Loucy (cell line): ENCODE results near the gene NDUFS1.

Experiments
- H2AFZ ChIP-seq: fragments of 200-600 bp; sonication (generic); 2 replicates; pipeline ENCODE4 v1.6.0; 2016; ENCODE audit warnings: antibody characterized with exemption, mild to moderate bottlenecking, low read length, moderate library complexity
- H3F3A ChIP-seq: fragments of 200-600 bp; 2 replicates; pipeline ENCODE4 v1.6.0; 2016; ENCODE audit warnings: antibody characterized with exemption, low read depth, mild to moderate bottlenecking
- H3K27me3 ChIP-seq: fragments of 200-600 bp; sonication (generic); 2 replicates; pipeline ENCODE4 v1.6.1; 2014; ENCODE audit warnings: low read length, mild to moderate bottlenecking; ENCODE audit not compliant: insufficient read depth, poor library complexity, severe bottlenecking
- H3K36me3 ChIP-seq: fragments of 200-600 bp; sonication (generic); 2 replicates; pipeline ENCODE4 v1.6.1; 2016; ENCODE audit warnings: low read length; ENCODE audit not compliant: insufficient read depth
- H3K4me1 ChIP-seq: fragments of 200-600 bp; sonication (generic); 2 replicates; pipeline ENCODE4 v1.5.1; 2014; ENCODE audit warnings: low read length, mild to moderate bottlenecking; ENCODE audit not compliant: insufficient read depth, poor library complexity, severe bottlenecking
- H3K4me2 ChIP-seq: fragments of 200-600 bp; sonication (generic); 2 replicates; pipeline ENCODE4 v1.6.0; 2014; ENCODE audit warnings: antibody characterized with exemption, low read length, low read depth, mild to moderate bottlenecking; ENCODE audit not compliant: poor library complexity, severe bottlenecking
- H3K4me3 ChIP-seq: fragments of 200-600 bp; sonication (generic); 2 replicates; pipeline ENCODE4 v1.5.1; 2014; ENCODE audit warnings: low read length, mild to moderate bottlenecking, mixed read lengths; ENCODE audit not compliant: poor library complexity, severe bottlenecking
- H3K79me2 ChIP-seq: fragments of 200-600 bp; sonication (generic); 2 replicates; pipeline ENCODE4 v1.6.1; 2014; ENCODE audit warnings: low read length; ENCODE audit not compliant: insufficient read depth
- H3K9ac ChIP-seq: fragments of 200-600 bp; sonication (generic); 2 replicates; pipeline ENCODE4 v1.6.0; 2014; ENCODE audit warnings: mild to moderate bottlenecking, low read depth, low read length, moderate library complexity; ENCODE audit not compliant: poor library complexity, severe bottlenecking
- H3K9me2 ChIP-seq: fragments of 200-600 bp; sonication (generic); replicated peaks from 2 replicates; pipeline ENCODE4 v1.6.1; 2016; ENCODE audit warnings: low read depth, low read length, mixed read lengths
- H3K9me3 ChIP-seq: fragments of 200-600 bp; sonication (generic); 2 replicates; pipeline ENCODE4 v1.6.1; 2014; ENCODE audit warnings: mild to moderate bottlenecking, antibody characterized with exemption, low read length, low read depth; ENCODE audit not compliant: insufficient read depth
- H4K20me1 ChIP-seq: fragments of 200-600 bp; sonication (generic); 2 replicates; pipeline ENCODE4 v1.6.0; 2014; ENCODE audit warnings: antibody characterized with exemption, low read length, mild to moderate bottlenecking; ENCODE audit not compliant: insufficient read depth, poor library complexity, severe bottlenecking
- EZH2phosphoT487 ChIP-seq: fragments of 200-600 bp; IDR thresholded peaks from 2 replicates; pipeline ENCODE4 v1.6.1; 2018; ENCODE audit warnings: antibody characterized with exemption, mild to moderate bottlenecking, moderate library complexity, borderline replicate concordance
- TF ChIP-seq, protein P1 (sequence below): fragments of 200-600 bp; sonication (generic); conservative IDR thresholded peaks from 2 replicates; pipeline ENCODE4 v1.5.1; 2014; ENCODE audit warnings: mild to moderate bottlenecking, antibody characterized with exemption, low read length

The NDUFS1 gene

DNA sequence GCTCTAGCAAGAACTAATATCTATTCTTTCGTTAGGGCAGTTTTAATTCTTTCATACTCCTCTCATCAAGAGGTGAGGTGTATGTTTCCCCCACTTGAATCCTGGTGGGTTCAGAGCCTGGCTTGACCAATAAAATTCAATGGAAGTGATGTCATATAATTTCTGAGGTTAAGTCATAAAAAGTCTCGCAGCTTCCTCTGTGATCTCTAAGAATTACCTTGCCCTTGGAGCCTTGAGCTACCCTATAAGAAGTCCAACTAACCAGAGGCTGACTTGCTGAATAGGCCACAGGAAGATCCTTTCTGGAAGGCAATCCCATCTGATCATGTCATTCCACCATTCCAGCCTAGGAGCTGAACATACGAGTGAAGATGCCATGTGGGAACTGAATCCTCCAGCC lies 47.1 kb downstream of the NDUFS1 start:
- Histone ChIP-seq H4K20me1 (no peaks in the 10 kb centered on the region), H3K27me3 (no peaks in the 10 kb centered on the region), H3K4me3 (no peak overlapping the region), H3F3A (no peaks in the 10 kb centered on the region), H3K4me1 (peaks cover 9% of the 10 kb centered on the region), H3K4me2 (no peak overlapping the region), H3K9ac (no peak overlapping the region), H3K9me2 (no peaks in the 10 kb centered on the region), H3K9me3 (no peaks in the 10 kb centered on the region; the same call in 1 of the 2 replicates), H2AFZ (no peak overlapping the region), H3K36me3 (no peaks in the 10 kb centered on the region), H3K79me2 (no peaks in the 10 kb centered on the region)
- TF ChIP-seq EZH2phosphoT487 = no peak
- TF ChIP-seq, protein P1, sequence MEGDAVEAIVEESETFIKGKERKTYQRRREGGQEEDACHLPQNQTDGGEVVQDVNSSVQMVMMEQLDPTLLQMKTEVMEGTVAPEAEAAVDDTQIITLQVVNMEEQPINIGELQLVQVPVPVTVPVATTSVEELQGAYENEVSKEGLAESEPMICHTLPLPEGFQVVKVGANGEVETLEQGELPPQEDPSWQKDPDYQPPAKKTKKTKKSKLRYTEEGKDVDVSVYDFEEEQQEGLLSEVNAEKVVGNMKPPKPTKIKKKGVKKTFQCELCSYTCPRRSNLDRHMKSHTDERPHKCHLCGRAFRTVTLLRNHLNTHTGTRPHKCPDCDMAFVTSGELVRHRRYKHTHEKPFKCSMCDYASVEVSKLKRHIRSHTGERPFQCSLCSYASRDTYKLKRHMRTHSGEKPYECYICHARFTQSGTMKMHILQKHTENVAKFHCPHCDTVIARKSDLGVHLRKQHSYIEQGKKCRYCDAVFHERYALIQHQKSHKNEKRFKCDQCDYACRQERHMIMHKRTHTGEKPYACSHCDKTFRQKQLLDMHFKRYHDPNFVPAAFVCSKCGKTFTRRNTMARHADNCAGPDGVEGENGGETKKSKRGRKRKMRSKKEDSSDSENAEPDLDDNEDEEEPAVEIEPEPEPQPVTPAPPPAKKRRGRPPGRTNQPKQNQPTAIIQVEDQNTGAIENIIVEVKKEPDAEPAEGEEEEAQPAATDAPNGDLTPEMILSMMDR = no peak

GRCh38 chr2:206108713-206109112 lies 50.5 kb downstream of the NDUFS1 start:
- no peaks in the 10 kb centered on the region for H4K20me1 ChIP-seq
- no peaks in the 10 kb centered on the region for H3F3A ChIP-seq
- H2AFZ ChIP-seq = no peak overlapping the region
- H3K4me1 ChIP-seq = peaks cover 9% of the 10 kb centered on the region
- TF ChIP-seq, protein P1 = no peak
- no peak for TF ChIP-seq EZH2phosphoT487
- H3K79me2 ChIP-seq = no peaks in the 10 kb centered on the region
- no peaks in the 10 kb centered on the region; the same call in 1 of the 2 replicates for H3K9me3 ChIP-seq
- H3K4me3 ChIP-seq = no peak overlapping the region
- H3K27me3 ChIP-seq = no peaks in the 10 kb centered on the region
- no peak overlapping the region for H3K4me2 ChIP-seq
- no peaks in the 10 kb centered on the region for H3K36me3 ChIP-seq
- H3K9ac ChIP-seq = no peak overlapping the region
- no peaks in the 10 kb centered on the region for H3K9me2 ChIP-seq

DNA sequence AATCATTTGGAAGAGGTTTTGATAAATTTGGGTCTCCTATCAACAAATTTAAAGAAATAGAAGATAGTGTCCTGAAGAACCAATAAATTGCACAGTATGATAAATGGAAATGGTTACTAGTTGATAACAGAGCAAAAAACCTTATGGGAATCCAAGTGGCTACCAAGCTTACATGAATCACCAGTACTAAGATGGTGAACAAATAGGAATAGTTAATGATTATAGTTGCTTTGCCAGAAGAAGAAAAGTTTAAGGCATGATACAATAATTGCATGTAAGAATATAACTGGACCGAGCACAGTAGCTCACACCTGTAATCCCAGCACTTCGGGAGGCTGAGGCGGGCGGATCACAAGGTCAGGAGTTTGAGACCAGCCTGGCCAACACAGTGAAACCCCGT lies 53.7 kb downstream of the NDUFS1 start:
- H3K9me2 ChIP-seq = no peaks in the 10 kb centered on the region
- no peak overlapping the region for H2AFZ ChIP-seq
- no peaks in the 10 kb centered on the region for H3F3A ChIP-seq
- no peak overlapping the region for H3K4me2 ChIP-seq
- H4K20me1 ChIP-seq = no peaks in the 10 kb centered on the region
- H3K79me2 ChIP-seq = no peaks in the 10 kb centered on the region
- H3K36me3 ChIP-seq = no peaks in the 10 kb centered on the region
- TF ChIP-seq, protein P1 = no peak
- no peak for TF ChIP-seq EZH2phosphoT487
- no peak overlapping the region for H3K9ac ChIP-seq
- H3K4me3 ChIP-seq = no peak overlapping the region
- no peaks in the 10 kb centered on the region for H3K9me3 ChIP-seq
- no peaks in the 10 kb centered on the region for H3K27me3 ChIP-seq
- H3K4me1 ChIP-seq = peaks cover 4% of the 10 kb centered on the region
